Colonic mucosa (tissue), 4 donors: ENCODE results near the gene CASKIN1. TPM values are rescaled to one million over a fixed set of nuclear protein-coding genes. Genes with fewer than 3 reads are reported as not detected.

Source experiments
- DNase-seq: peaks from one replicate; pipeline ENCODE4 v3.0.0-alpha.2; 2020
- H3K27ac ChIP-seq: fragments of 200-600 bp; one replicate; pipeline ENCODE4 v1.8.0; 2021
- H3K27me3 ChIP-seq: fragments of 200-600 bp; one replicate; pipeline ENCODE4 v1.8.0; 2021
- H3K36me3 ChIP-seq: fragments of 200-600 bp; one replicate; pipeline ENCODE4 v1.8.0; 2021
- H3K4me1 ChIP-seq: fragments of 200-600 bp; one replicate; pipeline ENCODE4 v1.8.0; 2021; ENCODE audit warnings: mild to moderate bottlenecking
- H3K4me3 ChIP-seq: fragments of 200-600 bp; one replicate; pipeline ENCODE4 v1.8.0; 2021
- H3K9ac ChIP-seq, 2 donors: one replicate each; pipeline ENCODE4 v1.7.0; 2013; ENCODE audit warnings: control low read depth in 2 of 2, low read depth in 2 of 2, low read length in 2 of 2
- H3K9me3 ChIP-seq: fragments of 200-600 bp; one replicate; pipeline ENCODE4 v1.8.0; 2021
- CTCF ChIP-seq: fragments of 200-600 bp; IDR thresholded peaks from one replicate; pipeline ENCODE4 v1.8.0; 2022; ENCODE audit warnings: antibody characterized with exemption, mild to moderate bottlenecking
- intact Hi-C: fragments of 100-400 bp; cut with DNase I; formaldehyde crosslinking; loops from one replicate; pipeline ENCODE4 v1.14.1; 2022
- total RNA-seq, 2 donors: library from RNA; stranded (reverse); fragmentation: NEBNext Ultra II Directional in 1 of 2; extraction: Animal tissue kit (Norgen Biotek cat#: 25700) in 1 of 2; gene quantifications; one replicate each; pipeline ENCODE4 v1.2.1, GENCODE V29; 2021
- donor health status: healthy.
- donor health status: DM: no; HTN: no; CAD: no.
- donor health status: DM: no; HTN: no; CAD: no.

Gene CASKIN1
- total RNA-seq, 2 donors from 2014 or later: 0.07 to 0.27 TPM

DNA sequence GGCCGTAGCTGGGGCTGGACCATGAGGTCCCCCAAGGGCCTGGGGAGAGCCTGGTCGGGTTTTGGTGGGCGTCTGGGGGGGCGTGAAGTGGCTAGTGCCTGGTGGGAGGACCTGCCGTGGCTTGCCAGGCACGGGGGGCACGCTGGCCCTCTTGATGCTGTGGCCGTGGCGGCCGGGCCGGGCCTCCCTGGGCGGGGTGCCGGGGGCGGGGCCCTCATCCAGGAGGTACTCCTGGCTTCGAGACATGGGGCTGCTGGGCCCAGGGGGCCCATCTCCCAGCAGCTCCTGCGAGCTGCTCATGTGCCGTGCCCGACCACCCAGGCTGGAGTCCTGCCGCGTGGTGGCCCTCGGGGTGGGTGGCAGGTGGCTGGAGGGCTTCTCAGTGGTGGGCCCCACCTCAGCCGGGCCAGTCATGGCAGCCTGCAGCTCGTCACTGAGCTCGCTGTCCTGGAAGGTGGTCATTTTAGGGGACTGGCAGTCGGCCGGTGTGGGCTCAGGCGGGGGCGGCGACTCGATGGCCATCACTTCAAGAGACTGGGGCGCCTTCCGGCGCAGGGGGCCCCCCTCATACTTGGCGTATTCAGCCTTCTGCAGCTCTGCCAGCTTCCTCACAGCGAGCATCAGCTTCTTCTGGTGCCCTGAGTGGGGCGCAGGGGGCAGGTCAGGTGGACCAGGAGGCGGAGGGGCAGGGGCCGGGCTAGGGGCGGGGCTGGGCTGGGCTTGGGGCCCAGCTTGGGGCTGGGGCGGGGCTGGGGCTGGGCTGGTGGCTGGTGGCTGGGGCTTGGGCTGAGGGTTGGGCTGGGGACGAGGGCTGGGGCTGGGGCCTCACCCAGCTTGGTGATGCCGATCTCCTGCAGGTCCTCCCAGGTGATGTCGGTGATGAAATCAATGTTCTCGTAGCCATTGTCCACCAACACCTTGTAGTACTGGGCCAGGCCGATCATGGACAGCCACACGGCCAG, 15.2 kb downstream of the CASKIN1 start:
- H3K9ac ChIP-seq: no peak overlapping the region
- DNase-seq: no peak
- TF ChIP-seq CTCF: no peak
- intact Hi-C loops: no loop called here
- no peak overlapping the region for H3K4me3 ChIP-seq
- H3K27me3 ChIP-seq: no peaks in the 10 kb centered on the region
- H3K36me3 ChIP-seq: no peaks in the 10 kb centered on the region
- H3K4me1 ChIP-seq: no peaks in the 10 kb centered on the region
- H3K27ac ChIP-seq: no peak overlapping the region
- no peaks in the 10 kb centered on the region for H3K9me3 ChIP-seq

- H3K9me3 ChIP-seq: no peaks in the 10 kb centered on the region
- no peaks in the 10 kb centered on the region for H3K4me1 ChIP-seq
- H3K27me3 ChIP-seq: no peaks in the 10 kb centered on the region
- DNase-seq: no peak
- no peak for TF ChIP-seq CTCF
- no peak overlapping the region for H3K27ac ChIP-seq
- H3K4me3 ChIP-seq: no peak overlapping the region
- intact Hi-C loops: no loop called here
- no peak overlapping the region for H3K9ac ChIP-seq
- no peaks in the 10 kb centered on the region for H3K36me3 ChIP-seq
Measured at GRCh38 chr16:2180461-2180860, 15.9 kb downstream of the CASKIN1 start.

DNA sequence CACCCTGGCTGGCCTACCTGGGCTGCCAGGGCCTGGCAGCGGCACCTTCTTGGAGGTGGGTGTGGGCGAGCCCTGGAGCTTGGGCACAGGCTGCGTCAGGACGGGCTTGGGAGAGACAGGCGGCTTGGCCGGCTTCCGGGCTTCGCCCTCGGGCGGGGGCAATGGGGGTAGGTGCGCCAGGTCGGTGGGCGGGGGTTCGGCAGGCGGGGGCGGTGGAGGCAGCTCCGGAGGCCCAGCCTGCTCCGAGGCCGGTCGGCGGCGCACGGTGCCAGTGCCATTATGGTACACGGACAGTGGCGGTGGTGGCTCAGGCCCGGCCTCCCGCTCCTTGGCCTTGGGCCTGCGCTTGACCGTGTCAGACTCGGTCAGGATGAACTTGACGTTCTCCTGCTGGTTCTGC, 16.8 kb downstream of the CASKIN1 start:
- H3K36me3 ChIP-seq: no peaks in the 10 kb centered on the region
- DNase-seq: no peak
- no peaks in the 10 kb centered on the region for H3K4me1 ChIP-seq
- no peak overlapping the region for H3K4me3 ChIP-seq
- no peak for TF ChIP-seq CTCF
- no peaks in the 10 kb centered on the region for H3K9me3 ChIP-seq
- H3K27me3 ChIP-seq: no peaks in the 10 kb centered on the region
- H3K9ac ChIP-seq: no peak overlapping the region
- H3K27ac ChIP-seq: no peak overlapping the region
- intact Hi-C loops: no loop called here

DNA sequence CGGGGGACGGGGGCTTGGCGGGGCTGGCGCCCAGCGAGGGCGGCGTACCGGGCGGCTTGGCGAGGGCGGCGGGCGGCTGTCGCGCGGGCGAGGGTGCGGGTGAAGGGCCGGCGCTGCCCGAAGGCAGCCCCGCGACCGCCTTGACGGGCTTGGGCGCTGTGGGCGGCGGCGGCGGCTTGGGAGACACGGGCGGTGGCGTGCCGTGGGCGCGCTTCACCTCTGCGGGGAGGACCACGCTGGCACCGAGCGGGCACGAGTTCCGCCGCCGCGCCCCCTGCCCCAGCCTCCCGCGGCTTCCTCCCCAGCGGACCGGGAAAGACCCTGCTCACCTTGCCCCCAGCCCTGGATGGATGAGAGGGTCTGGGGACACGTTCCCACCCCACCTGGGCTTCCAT, 17.3 kb downstream of the CASKIN1 start:
- peaks cover 4% of the 10 kb centered on the region for H3K36me3 ChIP-seq
- no peak for DNase-seq
- H3K9ac ChIP-seq: no peak overlapping the region
- intact Hi-C loops: no loop called here
- H3K4me1 ChIP-seq: no peaks in the 10 kb centered on the region
- no peaks in the 10 kb centered on the region for H3K27me3 ChIP-seq
- H3K4me3 ChIP-seq: no peak overlapping the region
- H3K27ac ChIP-seq: no peak overlapping the region
- TF ChIP-seq CTCF: no peak
- no peaks in the 10 kb centered on the region for H3K9me3 ChIP-seq

- intact Hi-C loops: no loop called here
- H3K9ac ChIP-seq: no peak overlapping the region
- H3K4me3 ChIP-seq: no peak overlapping the region
- TF ChIP-seq CTCF: no peak
- H3K36me3 ChIP-seq: peaks cover 10% of the 10 kb centered on the region
- H3K4me1 ChIP-seq: no peaks in the 10 kb centered on the region
- H3K9me3 ChIP-seq: no peaks in the 10 kb centered on the region
- no peak overlapping the region for H3K27ac ChIP-seq
- peak; percentile 45 for DNase-seq
- H3K27me3 ChIP-seq: no peaks in the 10 kb centered on the region
Measured at GRCh38 chr16:2178321-2179106, 17.9 kb downstream of the CASKIN1 start.
